G401.6 (cell line): ENCODE results near the gene DIDO1.

Experiments
- FAIRE-seq: peaks from 2 replicates; lab custom pipeline; 2012; peaks lifted over from hg19 to GRCh38; lab: Jason Lieb, UNC

DIDO1 gene

DNA sequence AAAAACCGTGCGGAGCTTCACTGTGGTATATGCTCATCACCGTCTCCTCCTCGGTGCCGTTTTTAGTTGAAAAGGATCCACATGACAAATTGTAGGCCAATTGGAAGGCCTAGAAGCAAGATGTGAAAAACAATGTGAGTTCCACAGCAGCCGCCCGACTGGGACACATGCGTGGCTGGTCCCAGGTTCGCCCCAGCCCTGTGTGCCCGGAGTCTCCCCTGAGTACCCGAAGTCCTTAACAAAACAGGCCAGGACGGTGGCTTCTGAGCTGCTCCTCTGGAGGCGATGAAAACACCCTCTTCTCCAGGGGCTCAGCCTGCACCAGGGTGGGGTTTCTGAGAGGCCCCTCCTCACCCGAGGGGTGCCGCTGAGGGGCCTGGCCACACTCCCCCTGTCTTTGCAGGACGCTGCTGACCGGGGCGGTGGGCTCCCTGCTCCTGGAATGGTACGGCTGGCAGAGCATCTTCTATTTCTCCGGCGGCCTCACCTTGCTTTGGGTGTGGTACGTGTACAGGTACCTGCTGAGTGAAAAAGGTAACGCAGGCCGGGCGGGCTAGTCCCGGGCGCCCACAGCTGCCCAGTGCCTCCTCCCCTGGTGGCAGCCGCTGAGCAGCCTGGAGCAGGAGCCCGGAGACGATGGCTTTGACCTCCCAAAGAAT, 36.0 kb upstream of the DIDO1 start:
- no peak for FAIRE-seq

DNA sequence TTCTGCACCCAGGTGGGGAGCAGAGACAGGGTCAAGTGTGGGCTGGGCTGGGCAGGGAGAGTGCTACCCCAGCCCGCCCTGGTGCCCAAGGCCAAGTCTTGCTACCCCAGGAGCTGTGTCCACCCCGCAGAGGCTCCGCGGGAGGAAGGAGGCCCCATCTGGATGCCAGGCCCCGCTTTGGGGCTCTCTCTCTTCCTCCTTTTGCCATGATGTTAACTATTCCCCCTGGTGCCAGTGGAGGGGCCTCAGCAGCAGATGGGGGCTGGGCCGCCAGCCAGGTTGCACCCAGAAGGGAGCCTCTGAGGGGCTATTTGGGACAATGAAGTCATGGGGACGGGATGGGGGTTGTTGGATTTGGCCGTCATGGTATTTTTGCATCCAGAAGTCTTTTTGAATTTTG, 35.5 kb upstream of the DIDO1 start:
- no peak for FAIRE-seq

DNA sequence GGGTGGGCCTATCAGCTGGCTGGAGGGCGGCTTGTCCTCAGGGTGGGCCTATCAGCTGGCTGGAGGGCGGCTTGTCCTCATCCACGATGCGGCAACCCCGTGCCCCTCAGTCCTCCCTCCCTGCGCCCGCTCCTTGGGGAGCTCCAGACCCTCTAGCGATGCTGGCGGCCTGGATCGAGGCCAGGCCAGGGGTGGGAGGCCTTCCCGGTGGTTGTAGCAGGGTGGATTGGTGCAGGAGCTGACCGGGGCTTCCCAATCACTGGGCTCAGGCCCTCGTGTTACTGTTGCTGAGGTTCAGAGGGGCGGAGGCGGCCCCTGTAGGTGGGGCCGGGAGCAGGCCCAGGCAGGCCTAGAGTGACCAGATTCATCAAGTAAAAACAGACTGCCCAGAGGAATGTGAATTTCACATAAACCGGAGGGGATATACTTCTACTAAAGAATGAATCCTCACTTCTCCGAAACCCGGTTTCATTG, 35.0 kb upstream of the DIDO1 start:
- FAIRE-seq: peak; percentile 67

DNA sequence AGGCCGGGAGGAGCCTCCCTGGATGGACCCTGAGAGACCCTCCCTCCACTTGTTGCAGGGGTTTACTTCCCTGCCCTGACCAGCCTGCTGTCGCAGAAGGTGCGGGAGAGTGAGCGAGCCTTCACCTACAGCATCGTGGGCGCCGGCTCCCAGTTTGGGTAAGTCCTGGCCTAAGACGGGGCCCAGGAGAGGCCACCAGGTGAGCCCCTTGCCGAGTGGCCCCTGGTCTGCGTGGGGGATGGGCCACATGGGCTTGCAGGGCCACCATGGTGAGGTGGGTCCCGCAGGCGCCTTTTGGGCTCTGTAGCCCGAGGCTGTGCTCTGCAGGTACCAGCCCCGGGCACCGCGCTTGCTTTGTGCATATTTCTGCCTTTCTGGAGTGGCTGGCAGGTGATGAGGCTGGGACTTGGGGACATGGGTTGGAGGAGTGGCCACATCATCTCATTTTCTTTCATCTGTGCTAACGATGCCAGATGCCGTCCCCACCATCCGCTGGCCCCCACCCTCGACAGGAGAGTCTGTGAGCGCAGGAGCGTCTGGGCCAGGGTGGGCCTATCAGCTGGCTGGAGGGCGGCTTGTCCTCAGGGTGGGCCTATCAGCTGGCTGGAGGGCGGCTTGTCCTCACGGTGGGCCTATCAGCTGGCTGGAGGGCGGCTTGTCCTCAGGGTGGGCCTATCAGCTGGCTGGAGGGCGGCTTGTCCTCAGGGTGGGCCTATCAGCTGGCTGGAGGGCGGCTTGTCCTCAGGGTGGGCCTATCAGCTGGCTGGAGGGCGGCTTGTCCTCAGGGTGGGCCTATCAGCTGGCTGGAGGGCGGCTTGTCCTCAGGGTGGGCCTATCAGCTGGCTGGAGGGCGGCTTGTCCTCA, 34.4 kb upstream of the DIDO1 start:
- FAIRE-seq: peak; percentile 87

DNA sequence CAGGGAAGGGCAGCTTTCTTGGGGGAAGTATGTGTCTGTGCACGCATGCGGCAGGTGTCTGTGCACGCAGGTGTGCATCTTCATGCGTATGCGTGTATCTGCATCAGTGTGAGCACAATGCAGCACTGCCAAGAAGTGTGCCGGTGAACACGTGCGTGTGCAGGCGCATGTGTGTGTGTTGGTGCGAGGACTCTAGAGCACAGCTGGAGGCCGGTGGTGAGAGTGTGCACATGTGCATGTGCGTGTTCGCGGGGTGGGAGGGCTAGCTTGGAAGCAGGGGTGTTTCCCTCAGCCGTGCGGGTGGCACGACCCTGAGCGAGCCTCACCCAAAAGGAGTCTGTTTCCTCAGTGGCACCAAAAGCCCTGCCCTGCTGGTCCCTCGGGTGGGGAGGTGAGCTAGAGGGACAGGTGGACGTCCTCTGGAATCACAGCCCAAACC, 33.7 kb upstream of the DIDO1 start:
- FAIRE-seq: no peak

DNA sequence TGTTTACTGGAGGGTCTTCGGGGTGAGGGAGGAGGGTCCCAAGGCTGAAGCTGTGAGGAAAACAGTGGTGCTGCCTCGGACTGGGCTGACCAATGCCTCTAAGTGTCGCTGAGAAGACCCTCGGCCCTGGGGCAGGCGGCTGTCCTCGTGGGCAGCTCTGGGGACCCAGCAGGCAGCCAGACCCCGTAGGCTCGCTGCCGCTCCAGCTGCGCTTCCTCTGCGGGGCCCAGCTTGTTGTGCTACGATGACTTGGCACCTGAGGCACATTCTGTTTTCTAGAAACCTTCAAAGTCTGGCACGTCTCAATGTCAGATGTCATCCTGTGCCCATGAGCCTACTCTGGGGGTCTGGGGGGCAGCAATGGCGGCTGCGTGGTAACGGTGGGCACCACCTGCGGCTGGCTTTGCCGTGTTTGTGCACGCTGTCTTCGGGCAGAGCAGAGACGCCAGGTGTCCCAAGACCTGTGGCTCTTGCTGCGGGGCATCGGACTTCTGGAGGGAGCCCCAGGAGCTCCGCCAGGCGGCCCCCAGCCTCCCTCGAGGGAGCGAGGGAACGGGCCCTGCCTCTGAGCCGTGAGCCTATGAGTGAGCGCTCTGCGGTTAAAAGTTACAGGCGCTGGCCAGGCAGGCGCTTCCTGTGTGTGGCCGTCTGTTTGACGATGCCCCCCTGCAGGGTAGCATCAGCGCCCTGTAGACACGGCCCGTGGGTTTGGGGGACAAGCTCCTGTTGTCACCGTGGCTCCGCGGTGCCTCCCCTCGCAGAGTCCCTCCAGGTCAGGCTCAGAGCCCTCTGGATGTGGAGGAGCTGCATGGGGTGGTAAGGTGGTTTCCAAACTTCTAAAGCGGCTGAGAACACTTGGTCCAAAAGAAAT, 33.0 kb upstream of the DIDO1 start:
- FAIRE-seq: no peak

DNA sequence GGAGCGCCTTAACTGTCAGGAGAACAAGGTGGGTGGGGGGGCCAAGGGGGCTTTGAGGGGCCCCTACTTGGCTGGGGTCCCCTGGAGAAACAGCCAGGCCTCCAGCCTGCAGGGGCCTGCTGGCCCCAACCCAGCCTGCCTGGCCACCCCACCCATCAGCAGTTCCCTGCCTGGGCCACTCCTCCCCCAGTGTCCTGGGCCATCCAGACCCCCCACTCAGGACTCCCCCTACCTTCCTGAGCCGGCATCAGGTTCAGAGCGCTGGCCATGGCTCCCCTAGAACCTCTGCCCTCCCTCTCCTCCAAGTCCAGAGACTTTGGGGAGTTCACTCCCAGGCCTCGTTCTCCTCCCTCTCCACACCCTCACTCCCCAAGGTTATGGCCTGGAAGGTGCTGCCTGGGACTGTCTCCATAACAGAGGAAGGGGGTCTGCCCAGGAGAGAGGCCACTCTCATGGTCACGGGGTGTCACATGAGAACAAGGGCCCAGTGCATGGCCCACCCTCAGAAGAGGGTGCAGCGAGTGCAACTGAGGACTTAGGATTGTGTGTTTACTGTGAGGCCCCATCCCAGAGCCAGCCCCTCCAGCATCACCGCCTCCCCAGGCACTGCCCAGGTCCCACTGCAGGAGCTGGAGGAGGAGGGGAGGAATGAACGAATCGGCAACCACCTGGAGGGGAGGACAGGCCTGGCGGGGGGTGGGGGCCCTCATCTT, 32.2 kb upstream of the DIDO1 start:
- no peak for FAIRE-seq

DNA sequence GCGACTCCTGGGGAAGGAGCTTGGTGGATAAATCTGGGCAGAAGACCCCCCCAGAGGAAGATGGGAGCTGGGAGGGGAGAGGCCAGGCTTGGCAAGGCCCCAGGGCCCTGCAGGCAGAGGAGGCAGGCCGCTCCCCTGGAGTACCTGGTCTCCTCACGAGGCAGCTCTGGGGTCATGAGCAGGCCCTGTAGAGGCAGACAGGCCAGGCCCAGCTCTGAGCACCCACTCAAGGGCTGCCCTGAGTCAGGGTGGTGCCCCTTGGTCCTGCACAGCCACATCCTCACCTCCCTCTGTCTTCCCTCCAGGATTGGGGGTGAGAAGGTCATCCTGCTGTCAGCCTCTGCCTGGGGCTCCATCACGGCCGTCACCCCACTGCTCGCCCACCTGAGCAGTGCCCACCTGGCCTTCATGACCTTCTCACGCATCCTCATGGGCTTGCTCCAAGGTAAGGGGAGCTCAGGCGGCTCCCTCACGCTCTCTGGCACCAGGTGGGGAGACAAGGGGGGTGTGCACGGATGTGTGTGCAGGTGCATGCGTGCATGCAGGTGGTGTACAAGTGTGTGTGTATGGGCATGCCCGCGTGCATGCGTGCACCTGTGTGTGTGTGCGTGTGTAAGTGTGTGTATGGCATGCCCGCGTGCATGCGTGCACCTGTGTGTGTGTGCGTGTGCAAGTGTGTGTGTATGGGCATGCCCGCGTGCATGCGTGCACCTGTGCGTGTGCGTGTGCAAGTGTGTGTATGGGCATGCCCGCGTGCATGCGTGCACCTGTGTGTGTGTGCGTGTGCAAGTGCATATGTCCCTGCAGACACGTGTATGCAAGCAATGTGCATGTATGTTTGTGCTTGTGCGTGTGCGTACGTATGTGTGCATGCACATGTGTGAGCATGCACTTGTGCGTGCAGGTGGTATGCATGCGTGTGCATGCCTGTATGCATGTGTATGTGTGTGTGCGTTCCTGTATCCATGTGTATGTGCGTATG, 31.1 kb upstream of the DIDO1 start:
- no peak for FAIRE-seq

DNA sequence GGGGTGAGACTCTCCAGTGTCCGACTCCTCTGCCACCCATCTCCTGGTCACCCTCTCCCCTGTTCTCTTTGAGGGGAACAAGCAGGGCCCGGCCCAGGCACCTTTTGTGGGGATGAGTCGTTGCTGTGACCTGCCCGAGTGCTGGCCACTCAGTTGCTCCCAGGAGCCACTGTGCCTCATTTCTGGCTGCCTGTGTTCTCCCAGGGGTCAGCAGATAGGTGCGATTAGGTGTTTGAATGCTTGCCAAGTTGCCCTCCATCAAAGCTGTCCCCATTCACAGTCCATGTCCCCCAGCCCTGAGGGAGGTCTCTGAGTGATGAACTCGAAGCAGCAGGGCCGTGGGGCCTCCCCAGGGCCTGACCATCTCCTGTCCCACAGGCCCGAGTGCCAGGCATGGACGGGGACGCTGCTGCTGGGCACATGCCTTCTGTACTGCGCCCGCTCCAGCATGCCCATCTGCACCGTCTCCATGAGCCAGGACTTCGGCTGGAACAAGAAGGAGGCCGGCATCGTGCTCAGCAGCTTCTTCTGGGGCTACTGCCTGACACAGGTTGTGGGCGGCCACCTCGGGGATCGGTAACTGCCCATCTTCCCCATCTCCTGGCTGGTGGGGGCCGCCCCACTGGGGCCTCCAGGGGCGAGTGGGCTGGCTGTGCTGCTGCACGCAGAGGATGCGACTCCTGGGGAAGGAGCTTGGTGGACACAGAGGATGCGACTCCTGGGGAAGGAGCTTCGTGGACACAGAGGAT, 30.3 kb upstream of the DIDO1 start:
- FAIRE-seq: no peak

DNA sequence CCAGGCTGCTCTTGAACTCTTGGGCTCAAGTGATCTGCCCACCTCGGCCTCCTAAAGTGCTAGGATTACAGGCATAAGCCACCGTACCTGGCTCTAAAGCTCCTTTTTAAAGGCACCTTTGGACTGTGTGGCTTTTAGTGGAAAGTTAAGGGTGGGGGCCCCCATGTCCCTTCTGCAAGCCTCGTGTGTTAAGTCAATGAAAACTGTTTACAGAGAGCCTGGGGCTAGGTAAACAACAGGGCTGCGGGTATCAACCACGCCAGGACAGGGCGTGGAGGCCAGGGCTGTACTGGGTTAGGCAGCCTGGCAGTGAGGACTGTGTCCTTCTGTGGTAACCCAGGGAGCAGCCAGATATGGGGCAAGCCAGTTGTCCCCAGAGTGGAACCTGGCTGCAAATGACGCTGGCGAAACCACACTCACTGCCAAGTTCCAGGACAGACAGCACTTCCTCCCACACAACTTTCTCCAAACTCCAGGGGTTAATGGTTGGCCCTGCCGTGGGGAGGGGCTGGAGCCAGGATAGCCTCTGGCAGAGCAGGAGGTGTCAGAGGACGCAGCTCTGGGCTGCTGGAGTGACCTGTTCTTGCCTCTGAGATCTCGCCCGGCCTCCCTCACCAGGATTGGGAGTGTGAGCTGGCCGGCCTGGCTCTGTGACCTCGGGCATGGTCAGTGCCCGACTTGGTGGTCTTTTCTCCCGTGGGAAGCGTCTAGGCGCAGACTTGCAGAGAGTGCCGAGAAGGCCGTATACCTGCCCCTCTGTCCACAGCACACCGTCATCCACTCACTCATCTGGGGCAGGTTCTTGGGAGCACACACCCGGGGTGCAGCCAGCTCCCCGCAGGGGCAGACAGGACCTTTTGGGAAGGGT, 29.4 kb upstream of the DIDO1 start:
- FAIRE-seq: no peak

DNA sequence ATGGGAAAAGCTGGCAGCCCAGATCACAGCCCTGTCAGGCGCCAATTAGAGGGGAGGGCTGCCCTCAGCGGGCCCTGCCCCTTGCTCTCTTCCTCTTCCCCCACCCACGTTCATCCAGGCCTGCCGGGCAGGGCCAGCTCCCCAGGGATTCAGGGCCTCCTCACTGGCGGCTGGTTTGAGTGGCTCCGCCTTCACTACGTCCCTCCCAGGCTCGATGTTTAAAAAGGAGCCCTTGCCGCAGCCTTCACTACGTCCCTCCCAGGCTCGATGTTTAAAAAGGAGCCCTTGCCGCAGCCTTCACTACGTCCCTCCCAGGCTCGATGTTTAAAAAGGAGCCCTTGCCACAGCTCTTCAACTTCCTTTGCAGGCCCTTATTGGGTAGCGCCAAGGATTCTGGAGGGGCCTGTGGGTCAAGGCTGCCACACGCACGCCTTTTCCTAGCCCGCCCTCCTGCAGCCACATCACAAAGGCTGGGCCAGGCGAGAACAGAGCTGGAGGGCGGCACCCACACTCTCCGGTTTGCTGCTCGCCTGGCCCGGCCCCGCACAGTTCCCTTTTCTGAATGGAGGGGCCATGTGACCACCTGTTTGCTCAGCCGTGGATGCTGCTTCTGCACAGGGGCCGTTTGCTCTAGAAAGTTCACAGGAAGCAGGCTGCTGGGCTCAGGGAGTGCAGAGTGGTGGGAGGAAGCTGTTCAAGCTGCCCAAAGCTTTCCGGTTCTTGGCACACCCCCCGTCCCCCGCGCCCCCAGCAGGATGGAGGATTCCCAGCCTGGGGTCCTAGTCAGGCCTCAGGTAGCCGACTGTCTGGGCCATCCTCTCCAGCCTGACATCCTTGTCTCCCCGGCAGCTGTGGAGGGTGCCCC, 27.8 kb upstream of the DIDO1 start:
- FAIRE-seq: peak; percentile 47

DNA sequence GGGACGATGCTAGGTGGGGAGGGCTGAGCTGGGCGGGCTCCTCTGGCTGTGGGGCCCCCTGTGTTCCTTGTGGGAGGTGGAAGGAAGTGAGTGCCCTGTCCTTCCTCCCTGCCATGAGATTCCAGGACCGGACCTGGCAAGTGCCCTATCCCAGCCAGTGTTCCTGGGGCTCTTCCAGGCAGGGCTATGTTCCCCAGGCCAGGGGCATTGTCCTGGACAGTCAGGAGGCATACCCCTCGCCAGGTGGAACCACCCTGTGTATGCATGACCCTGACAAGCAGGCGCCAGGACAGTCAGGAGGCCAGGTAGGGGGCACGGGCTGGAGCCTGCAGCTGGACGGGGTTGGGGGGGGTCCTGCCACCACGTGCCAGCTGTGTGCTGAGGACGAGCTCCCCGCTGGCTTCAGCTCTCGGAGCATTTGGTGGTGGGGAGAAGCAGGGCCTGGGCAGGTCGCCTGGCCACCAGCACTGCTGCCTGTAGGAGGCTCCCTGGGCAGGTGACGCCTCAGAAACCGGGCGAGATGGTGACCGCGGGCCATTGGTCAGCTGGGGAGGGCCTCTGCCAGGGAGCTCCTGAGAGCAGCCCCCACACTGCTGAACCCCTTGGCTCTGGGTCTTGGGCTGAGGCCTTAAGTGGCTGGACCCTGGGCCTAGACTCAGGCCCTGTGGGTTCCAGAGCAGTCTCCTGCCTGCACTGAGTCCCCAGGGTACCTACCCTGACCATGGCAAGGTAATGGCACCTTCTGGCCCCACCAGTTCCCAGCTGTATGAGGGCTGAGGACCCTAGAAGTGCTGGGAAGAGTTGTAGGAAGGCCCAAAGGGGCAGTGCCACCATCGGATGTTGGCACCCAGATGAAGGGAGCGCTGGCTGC, 26.9 kb upstream of the DIDO1 start:
- no peak for FAIRE-seq

DNA sequence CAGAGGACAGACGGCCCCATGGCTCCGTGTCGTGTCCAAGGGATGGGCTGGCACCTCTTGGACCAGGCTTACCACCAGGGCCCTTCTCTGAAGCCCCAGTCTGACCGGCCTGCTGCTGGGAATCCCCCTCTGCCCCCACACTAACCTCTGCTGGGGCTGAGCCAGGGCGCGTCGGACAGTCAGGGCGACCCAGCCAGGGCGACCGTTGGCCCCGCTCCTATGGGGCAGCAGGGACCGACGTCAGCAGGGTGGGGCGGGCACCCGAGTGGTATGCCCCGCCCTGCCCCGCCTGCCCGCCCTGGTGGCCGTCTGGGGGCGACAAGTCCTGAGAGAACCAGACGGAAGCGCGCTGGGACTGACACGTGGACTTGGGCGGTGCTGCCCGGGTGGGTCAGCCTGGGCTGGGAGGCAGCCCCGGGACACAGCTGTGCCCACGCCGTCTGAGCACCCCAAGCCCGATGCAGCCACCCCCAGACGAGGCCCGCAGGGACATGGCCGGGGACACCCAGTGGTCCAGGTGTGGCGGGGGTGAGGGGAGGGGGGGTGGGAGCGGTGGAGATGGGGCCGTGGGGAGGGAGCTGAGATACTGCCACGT, 26.2 kb upstream of the DIDO1 start, which contains the start of gene SLC17A9:
Gene SLC17A9 (plus strand): TSS at position 337 of the 595 bp plus-strand sequence. CDS start 122 bp downstream, at position 459.
- FAIRE-seq: no peak

DNA sequence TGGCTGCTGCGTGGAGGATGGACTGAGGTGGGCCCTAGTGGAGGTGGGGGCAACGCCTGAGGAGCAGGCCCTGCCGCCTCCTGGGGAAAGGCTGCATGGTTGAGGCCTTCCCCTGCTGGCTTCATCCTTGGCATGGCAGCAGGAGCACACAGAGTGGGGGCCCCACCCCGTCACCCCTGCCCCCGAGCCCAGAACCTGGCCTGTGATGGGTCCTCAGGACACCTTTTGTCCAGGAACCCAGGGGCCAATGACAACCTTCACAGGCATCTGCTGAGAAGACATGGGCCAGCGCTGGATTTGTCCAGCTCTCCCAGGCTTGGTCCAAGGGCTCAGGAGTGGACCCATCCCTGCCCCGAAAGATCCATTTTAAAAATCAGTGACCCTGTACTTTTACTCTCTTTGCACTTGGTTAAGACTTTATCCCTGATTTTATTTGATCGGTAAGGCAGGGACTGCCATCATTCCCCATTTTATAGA, 25.6 kb upstream of the DIDO1 start:
- FAIRE-seq: no peak

DNA sequence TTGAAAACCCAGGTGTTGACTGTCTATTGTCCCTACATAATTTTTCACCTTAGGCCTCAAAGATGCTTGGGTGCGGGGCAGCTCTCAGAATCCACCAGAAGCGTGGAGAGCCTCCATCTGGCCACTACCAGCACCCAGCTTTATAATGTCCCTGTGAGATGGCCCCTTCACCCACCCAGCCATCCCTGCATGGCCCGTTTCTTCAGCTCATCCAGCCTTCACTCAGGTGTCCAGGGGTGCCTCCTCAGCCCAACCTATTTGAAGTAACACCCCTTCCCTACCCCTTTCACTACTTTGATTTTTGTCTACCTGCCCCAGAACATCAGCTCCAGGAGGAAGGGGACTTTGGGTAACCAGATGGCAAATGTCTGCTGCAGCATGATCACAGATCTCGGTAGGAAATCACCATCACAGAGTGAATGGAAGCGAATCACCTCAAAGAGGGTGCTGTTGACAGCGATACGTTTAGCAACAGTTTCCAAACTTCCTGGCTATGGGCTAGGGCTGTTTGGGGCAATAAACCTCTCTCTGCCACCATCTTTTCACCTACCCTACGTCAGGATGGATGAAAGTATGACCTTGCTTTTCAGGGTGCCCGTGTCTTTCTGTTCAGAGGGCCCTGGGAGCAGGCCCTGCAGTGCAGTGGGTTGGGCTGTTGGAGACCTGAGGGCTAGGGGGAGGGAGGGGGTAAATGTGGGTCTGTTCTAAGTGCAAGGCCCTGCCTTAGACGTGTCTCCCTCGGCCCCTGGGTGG, 25.0 kb upstream of the DIDO1 start:
- FAIRE-seq: no peak

DNA sequence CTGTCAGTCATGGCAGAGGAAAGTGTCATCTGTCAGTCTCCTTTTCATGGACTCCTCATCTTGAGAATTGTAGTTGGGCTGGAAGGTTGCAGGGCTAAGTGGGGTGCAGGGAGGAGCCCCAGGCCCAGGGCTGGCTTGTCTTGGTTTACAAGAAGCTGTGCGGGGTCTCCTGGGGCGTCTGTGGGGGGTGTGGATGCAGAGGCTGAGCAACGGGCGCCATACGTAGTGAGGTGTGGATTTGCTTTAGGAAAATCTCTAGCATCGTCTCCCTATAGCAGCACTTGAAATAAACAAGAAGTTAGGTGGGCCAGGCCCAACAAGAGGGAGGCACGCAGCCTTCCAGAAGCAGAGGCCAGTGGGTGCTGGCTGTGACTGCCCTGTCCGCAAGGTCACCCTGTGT, 24.4 kb upstream of the DIDO1 start:
- FAIRE-seq: no peak
